Left ventricle myocardium superior (tissue), 1 donor: Measurements from ENCODE around the gene PVRIG. TPM values are rescaled to one million over a fixed set of nuclear protein-coding genes. Genes with fewer than 3 reads are reported as not detected.
"Not testable (repeated sequence)": the region's sequence is repeated elsewhere in the genome, so short reads cannot be mapped to it uniquely, and the experiment has no call there.

Source experiments
- ATAC-seq: fragments of 200-7000 bp; cut with Tn5 transposase; one replicate; pipeline ENCODE4 v1.9.1; 2020; ENCODE audit warnings: mild to moderate bottlenecking, moderate library complexity
- DNase-seq: peaks from one replicate; pipeline ENCODE4 v3.0.0-alpha.2; 2020
- intact Hi-C: fragments of 100-400 bp; cut with micrococcal nuclease; formaldehyde crosslinking; loops from one replicate; pipeline ENCODE4 v1.11.0; 2022
- total RNA-seq: library from RNA; stranded (reverse); fragmentation: NEBNext Ultra II Directional; extraction: Animal tissue kit (Norgen Biotek cat#: 25700); gene quantifications from one replicate; pipeline ENCODE4 v1.2.1, GENCODE V29; 2021
- donor health status: DM: no; HTN: yes; CAD: no; lungs with severe emphysema.

PVRIG gene
- total RNA-seq, 1 donor from 2014 or later, result not detected

DNA sequence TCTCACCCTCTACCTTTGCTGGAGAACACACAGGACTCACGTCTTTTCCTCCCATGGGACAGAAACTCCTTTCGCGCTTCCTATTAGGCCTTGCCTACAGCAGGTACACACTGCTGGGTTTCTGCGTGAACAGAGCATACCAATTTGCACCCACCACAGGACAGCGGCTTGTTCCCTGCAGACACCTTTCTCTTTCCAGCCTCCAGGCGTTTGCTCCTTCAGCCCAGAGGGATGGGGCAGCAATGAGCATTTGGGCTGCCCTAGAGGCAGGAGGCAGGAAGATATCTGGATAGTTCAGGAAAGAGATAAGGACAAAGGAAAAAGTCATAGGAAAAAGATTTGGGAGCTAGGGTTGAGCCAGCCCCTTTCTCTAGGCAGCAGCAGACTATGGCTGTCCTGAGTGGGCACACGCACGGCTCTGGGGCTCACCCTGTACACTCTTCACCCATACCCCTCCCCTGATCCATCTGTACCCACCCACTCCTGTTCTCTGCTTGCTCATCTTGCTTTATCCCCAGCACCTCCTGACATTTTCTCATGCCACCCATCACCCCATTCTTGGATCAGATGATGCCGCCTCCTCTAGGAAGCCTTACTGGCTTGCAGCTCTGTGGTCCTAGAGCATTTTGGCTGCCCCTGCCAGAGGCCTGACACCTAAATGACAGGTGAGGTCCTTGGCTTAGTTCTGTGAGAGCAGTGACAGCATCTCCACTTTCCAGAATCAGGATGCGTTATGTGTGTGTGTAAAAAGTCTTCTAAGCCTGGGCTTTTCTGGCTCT is 47.0 kb downstream of the PVRIG start:
- intact Hi-C loops, result no loop called here
- DNase-seq (no peak), ATAC-seq (no peak)

DNA sequence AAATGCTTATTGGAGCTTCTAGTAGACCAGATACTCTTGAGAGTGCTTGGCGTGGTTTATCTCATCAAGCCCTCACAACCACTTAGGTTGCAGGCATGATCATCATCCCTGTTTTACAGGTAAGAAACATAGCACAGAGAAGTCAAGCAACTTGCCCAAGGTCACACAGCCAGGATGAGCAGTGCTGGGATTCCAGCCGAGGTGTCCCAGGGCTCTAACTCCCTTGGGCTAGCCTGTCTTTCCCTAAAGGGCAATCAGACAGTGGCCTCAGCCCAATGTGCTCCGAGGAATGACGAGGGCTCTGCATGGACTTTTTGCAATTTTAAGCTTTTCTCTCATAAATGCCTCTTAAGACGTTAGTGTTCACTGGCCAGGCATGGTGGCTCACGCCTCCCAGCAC is 47.9 kb downstream of the PVRIG start:
- intact Hi-C loops, result no loop called here
- ATAC-seq (no peak), DNase-seq (no peak)

DNA sequence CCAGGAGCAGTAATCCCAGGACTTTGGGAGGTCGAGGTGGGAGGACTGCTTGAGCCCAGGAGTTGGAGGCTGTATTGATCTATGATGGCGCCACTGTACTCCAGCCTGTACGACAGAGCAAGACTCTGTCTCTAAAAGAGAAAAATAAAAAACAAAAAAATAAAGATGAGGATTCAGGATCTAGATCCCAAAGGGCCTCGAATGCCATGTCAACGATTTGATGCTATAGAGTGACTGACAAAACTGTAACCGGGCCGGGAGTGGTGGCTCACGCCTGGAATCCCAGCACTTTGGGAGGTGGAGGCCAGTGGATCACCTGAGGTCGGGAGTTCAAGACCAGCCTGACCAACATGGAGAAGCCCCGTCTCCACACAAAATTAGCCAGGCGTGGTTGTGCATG is 49.1 kb downstream of the PVRIG start:
- DNase-seq, intact Hi-C loops, ATAC-seq: not testable (repeated sequence)

DNA sequence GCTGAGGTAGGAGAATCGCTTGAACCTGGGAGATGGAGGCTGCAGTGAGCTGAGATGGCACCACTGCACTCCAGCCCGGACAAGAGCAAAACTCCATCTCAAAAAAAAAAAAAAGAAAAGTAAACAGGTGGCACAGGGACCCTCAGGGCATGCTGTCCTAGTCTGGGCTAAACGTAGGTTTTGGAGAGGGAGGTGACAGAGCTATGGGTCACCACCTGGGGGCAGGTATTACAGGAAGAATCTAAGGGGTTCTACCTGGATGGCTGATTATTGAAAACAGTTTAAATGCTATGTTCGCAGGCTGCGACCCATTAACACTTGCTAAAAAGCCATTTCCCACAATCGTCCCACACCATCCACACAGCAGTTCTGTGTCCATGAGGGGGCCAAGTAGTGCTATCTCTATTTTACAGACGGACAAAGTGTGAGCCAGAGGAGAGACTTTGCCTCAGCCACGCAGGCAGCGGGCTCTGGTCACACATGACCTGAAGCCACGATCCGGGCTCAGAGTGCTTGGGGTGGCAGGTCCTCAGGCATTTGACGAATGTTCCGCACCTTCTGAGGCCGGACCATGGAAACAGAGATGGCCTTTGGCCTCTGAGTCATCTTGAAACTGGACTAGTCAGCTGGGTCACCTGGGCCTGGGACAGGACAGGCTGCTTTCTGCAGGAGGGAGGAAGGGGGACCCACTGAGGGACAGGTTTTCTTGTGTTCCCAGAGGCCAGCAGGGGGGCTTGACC is 49.7 kb downstream of the PVRIG start:
- intact Hi-C loops, DNase-seq, ATAC-seq: not testable (repeated sequence)

DNA sequence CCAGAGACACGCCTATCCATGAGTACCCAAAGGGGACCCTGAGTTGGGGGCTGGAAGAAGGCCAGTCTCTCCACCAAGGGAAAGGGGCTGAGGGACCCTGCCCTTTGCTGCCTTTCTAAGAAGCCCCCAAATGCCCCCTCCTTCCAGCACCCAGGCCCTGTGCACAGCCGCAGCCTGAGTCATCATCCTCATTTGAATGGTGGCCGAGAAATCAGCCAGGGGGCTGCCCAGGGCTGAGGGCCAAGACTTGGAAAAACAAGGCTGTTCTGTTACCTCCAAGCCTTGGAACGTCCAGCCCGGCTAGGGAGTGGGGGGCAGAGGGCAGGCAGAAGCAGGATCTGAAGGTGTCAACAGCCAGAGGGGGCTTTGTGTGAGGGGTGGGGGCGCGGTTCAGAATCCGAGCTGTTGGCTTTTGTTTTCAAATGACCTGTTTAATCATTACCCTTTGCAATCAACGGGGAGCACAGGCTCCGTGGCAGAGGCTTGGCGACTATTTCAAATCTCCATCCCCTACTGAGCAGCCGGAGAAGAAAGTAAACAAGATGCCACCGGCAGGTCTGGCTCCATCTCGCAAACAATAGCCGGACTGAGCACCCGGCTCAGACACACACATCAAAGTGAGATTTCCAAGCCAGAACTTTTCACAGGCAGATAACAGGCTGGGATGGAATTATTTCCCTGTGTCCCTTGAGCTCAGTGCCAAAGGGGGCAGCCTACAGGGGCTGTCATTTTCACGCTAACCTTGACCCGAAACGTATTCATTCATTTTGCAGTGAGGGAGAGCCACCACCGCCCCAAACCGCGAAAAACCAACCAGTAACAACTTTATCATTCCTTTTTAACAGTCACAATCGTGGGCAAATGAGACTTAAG is 50.5 kb downstream of the PVRIG start:
- intact Hi-C loops, DNase-seq: not testable (repeated sequence)
- ATAC-seq, result peak; percentile 2

Other genes starting within 250 kb of the PVRIG start
- 70.9 TPM for gene AZGP1, start 243.9 kb upstream of the PVRIG start, total RNA-seq
- 33.3 TPM for gene ZKSCAN1, start 204.4 kb upstream of the PVRIG start, total RNA-seq
- 7.7 TPM for gene ZSCAN21, start 170.2 kb upstream of the PVRIG start, total RNA-seq
- gene ZNF3, start 138.2 kb upstream of the PVRIG start, total RNA-seq, result 15.6 TPM
- 126 TPM for gene COPS6, start 131.0 kb upstream of the PVRIG start, total RNA-seq
- gene MCM7, start 118.6 kb upstream of the PVRIG start, total RNA-seq, result 23.9 TPM
- gene AP4M1, start 118.3 kb upstream of the PVRIG start, total RNA-seq, result 15.3 TPM
- 31.9 TPM for gene TAF6, start 100.6 kb upstream of the PVRIG start, total RNA-seq
- gene CNPY4, start 100.3 kb upstream of the PVRIG start, total RNA-seq, result 10.8 TPM
- gene MBLAC1, start 93.0 kb upstream of the PVRIG start, total RNA-seq, result 2.8 TPM
- 104 TPM for gene LAMTOR4, start 71.0 kb upstream of the PVRIG start, total RNA-seq
- gene TRAPPC14, start 61.2 kb upstream of the PVRIG start, total RNA-seq, result 6.8 TPM
- 2.0 TPM for gene GAL3ST4, start 51.3 kb upstream of the PVRIG start, total RNA-seq
- 0.35 TPM for gene GPC2, start 42.6 kb upstream of the PVRIG start, total RNA-seq
- 0.74 TPM for gene STAG3, start 42.0 kb upstream of the PVRIG start, total RNA-seq
- gene SPDYE3, start 87.8 kb downstream of the PVRIG start, total RNA-seq, result not detected
- 10.9 TPM for gene PILRB, start 138.2 kb downstream of the PVRIG start, total RNA-seq
- 3.2 TPM for gene PILRA, start 153.5 kb downstream of the PVRIG start, total RNA-seq
- 4.2 TPM for gene ZCWPW1, start 208.8 kb downstream of the PVRIG start, total RNA-seq
- gene MEPCE, start 209.9 kb downstream of the PVRIG start, total RNA-seq, result 25.8 TPM
- 10.3 TPM for gene PPP1R35, start 216.5 kb downstream of the PVRIG start, total RNA-seq
- gene SPACDR, start 244.3 kb downstream of the PVRIG start, total RNA-seq, result 0.32 TPM